Chondrocyte (in vitro differentiated cells): ENCODE data around the gene PBRM1. TPM values are rescaled to one million over a fixed set of nuclear protein-coding genes. Genes with fewer than 3 reads are reported as not detected.

ENCODE experiments used
- DNase-seq: peaks from one replicate; pipeline ENCODE4 v3.0.0; 2021; ENCODE audit warnings: mixed read lengths, low spot score
- H3K27ac Mint-ChIP-seq: one replicate; pipeline ENCODE4 v1.8.0; 2021; ENCODE audit warnings: mild to moderate bottlenecking, moderate library complexity, mixed read lengths; ENCODE audit not compliant: unreplicated experiment
- H3K27me3 Mint-ChIP-seq: 2 replicates; pipeline ENCODE4 v1.8.0; 2021; ENCODE audit warnings: low read depth, mixed read lengths
- H3K36me3 Mint-ChIP-seq: 2 replicates; pipeline ENCODE4 v1.8.0; 2021; ENCODE audit warnings: low read depth, mixed read lengths
- H3K4me1 Mint-ChIP-seq: 2 replicates; pipeline ENCODE4 v1.8.0; 2021; ENCODE audit warnings: low read depth, mild to moderate bottlenecking, mixed read lengths
- H3K4me3 Mint-ChIP-seq: one replicate; pipeline ENCODE4 v1.8.0; 2021; ENCODE audit warnings: mild to moderate bottlenecking, moderate library complexity, mixed read lengths; ENCODE audit not compliant: unreplicated experiment
- H3K9me3 Mint-ChIP-seq: 2 replicates; pipeline ENCODE4 v1.8.0; 2021; ENCODE audit warnings: low read depth, mixed read lengths
- total RNA-seq: library from RNA; stranded (reverse); gene quantifications from 3 replicates; pipeline ENCODE4 v1.2.1, GENCODE V29; 2021
- TF ChIP-seq, protein P1 (sequence below): fragments of 200-600 bp; sonication (generic); IDR thresholded peaks from 2 replicates; pipeline ENCODE4 v1.5.0; 2021; ENCODE audit warnings: antibody characterized with exemption, mild to moderate bottlenecking, moderate library complexity

The PBRM1 gene
- total RNA-seq, 1 donor from 2014 or later: 69.0 TPM

DNA sequence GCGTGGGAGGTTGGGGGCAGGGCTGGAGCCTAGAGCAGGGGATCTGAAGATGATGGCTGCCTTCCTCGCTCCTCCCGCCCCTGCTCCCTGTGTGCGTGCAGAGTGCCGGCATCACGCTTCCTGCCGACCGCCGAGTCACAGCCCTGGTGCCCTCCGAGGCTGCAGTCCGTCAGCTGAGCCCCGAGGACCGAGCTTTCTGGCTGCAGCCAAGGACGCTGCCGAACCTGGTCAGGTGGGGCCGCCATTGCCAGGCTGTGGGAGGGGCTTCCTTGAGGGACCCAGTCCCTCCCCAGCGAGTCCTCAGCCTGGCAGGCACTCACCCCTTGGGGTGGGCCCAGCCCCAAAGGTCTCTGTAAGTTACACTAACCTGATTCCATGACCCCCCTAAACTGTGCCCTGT is 173.0 kb downstream of the PBRM1 start:
- DNase-seq: no peak
- no peaks in the 10 kb centered on the region for H3K4me1 Mint-ChIP-seq
- TF ChIP-seq, protein P1, sequence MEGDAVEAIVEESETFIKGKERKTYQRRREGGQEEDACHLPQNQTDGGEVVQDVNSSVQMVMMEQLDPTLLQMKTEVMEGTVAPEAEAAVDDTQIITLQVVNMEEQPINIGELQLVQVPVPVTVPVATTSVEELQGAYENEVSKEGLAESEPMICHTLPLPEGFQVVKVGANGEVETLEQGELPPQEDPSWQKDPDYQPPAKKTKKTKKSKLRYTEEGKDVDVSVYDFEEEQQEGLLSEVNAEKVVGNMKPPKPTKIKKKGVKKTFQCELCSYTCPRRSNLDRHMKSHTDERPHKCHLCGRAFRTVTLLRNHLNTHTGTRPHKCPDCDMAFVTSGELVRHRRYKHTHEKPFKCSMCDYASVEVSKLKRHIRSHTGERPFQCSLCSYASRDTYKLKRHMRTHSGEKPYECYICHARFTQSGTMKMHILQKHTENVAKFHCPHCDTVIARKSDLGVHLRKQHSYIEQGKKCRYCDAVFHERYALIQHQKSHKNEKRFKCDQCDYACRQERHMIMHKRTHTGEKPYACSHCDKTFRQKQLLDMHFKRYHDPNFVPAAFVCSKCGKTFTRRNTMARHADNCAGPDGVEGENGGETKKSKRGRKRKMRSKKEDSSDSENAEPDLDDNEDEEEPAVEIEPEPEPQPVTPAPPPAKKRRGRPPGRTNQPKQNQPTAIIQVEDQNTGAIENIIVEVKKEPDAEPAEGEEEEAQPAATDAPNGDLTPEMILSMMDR: no peak
- H3K4me3 Mint-ChIP-seq: no peak overlapping the region
- H3K27me3 Mint-ChIP-seq: peaks cover 3% of the 10 kb centered on the region
- H3K36me3 Mint-ChIP-seq: no peaks in the 10 kb centered on the region
- H3K9me3 Mint-ChIP-seq: no peaks in the 10 kb centered on the region
- H3K27ac Mint-ChIP-seq: no peak overlapping the region

DNA sequence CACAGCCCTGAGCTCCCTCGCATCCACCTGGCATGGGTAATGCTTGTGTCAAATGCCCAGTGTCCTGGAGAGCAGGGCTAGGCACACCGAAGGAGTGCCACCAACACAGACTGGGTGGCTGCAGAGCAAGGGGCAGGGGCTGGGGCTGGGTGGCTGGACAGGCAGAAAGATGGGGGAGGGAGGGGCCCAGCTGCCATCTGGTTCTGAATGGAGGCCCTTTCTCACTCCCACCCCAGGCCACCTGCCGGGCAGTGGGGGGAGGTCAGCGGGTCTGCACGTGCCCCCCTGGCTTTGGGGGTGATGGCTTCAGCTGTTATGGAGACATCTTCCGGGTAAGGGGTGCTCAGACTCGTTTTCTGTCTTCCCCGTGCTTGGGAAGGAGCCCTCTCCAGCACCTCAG is 173.6 kb downstream of the PBRM1 start:
- peaks cover 5% of the 10 kb centered on the region for H3K4me1 Mint-ChIP-seq
- no peaks in the 10 kb centered on the region for H3K36me3 Mint-ChIP-seq
- no peak overlapping the region for H3K27ac Mint-ChIP-seq
- DNase-seq: no peak
- H3K9me3 Mint-ChIP-seq: no peaks in the 10 kb centered on the region
- no peak overlapping the region for H3K4me3 Mint-ChIP-seq
- TF ChIP-seq, protein P1: no peak
- peaks cover 3% of the 10 kb centered on the region for H3K27me3 Mint-ChIP-seq

DNA sequence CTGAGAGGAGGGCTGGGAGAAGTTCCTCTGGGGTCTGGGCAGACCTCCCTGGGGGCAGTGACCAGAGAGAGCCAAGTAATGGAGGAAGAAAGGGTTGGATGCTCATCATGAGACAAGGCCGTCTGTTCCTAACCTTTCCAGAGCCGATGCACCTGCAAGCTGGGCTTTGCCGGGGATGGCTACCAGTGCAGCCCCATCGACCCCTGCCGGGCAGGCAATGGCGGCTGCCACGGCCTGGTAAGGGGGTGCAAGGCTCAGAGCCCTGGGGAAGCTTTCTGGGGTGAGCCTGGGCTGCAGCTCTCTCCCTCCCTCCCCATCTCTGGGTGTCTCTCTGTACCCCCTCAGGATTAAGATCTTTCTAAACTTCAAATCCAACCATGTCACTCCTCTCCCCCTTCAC is 174.2 kb downstream of the PBRM1 start:
- H3K36me3 Mint-ChIP-seq: no peaks in the 10 kb centered on the region
- TF ChIP-seq, protein P1: no peak

DNA sequence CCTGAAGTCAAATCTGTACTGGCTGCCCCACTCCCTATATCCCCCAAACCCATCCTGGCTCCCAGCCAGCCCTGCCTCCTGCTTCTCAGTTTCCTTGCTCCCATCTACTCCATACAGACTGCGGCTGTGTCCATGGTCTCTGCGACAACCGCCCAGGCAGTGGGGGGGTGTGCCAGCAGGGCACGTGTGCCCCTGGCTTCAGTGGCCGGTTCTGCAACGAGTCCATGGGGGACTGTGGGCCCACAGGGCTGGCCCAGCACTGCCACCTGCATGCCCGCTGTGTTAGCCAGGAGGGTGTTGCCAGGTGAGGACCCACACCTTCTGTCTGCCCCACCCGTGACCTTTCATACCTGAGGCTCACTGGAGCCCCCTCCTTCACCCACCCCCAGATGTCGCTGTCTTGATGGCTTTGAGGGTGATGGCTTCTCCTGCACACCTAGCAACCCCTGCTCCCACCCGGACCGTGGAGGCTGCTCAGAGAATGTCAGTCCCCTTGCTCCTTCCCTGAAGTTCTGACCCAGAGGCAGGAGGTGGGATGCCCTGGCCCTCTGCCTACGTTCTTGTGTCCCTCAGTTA is 175.9 kb downstream of the PBRM1 start:
- Mint-ChIP-seq H3K36me3 (no peaks in the 10 kb centered on the region), H3K4me3 (no peak overlapping the region), H3K27ac (no peak overlapping the region), H3K27me3 (peaks cover 3% of the 10 kb centered on the region), H3K4me1 (peaks cover 5% of the 10 kb centered on the region), H3K9me3 (no peaks in the 10 kb centered on the region)
- TF ChIP-seq, protein P1: no peak
- DNase-seq: no peak

More for the DNA sequence above, 174.2 kb downstream of the PBRM1 start:
- no peak overlapping the region for H3K4me3 Mint-ChIP-seq
- no peak for DNase-seq
- H3K27ac Mint-ChIP-seq: peak overlapping the region; percentile 22
- peaks cover 3% of the 10 kb centered on the region for H3K27me3 Mint-ChIP-seq
- H3K4me1 Mint-ChIP-seq: peaks cover 5% of the 10 kb centered on the region
- H3K9me3 Mint-ChIP-seq: no peaks in the 10 kb centered on the region

DNA sequence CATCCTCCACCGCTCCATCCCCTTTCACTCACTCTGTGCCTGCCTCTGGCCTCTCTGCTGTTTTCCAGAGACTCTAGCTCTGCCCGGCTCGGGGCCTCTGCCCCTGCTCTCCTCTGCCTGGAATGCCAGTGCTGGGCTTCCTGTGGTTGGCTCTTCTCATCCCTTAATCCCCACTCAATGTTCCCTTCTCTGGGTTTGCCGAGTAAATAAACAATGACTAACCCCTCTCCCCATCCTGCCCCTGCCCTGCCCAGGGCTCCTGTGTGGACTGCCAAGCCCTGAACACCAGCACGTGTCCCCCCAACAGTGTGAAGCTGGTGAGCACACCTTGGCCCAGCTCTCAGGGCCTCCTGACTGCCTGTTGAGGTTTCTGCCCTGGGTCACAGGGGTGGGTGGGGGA is 178.4 kb downstream of the PBRM1 start:
- H3K36me3 Mint-ChIP-seq: no peaks in the 10 kb centered on the region
- no peak for DNase-seq
- H3K4me1 Mint-ChIP-seq: peaks cover 5% of the 10 kb centered on the region
- H3K27ac Mint-ChIP-seq: peak overlapping the region; percentile 4
- H3K9me3 Mint-ChIP-seq: no peaks in the 10 kb centered on the region
- TF ChIP-seq, protein P1: no peak
- H3K4me3 Mint-ChIP-seq: no peak overlapping the region
- peaks cover 3% of the 10 kb centered on the region for H3K27me3 Mint-ChIP-seq
